Chondrocyte (in vitro differentiated cells): ENCODE measurements around the gene R3HDM4. TPM values are rescaled to one million over a fixed set of nuclear protein-coding genes. Genes with fewer than 3 reads are reported as not detected.
A peak's percentile ranks its signal among the peaks of the same experiment; 100 is the strongest.

Experiments
- DNase-seq: peaks from one replicate; pipeline ENCODE4 v3.0.0; 2021; ENCODE audit warnings: mixed read lengths, low spot score
- H3K27ac Mint-ChIP-seq: one replicate; pipeline ENCODE4 v1.8.0; 2021; ENCODE audit warnings: mild to moderate bottlenecking, moderate library complexity, mixed read lengths; ENCODE audit not compliant: unreplicated experiment
- H3K27me3 Mint-ChIP-seq: 2 replicates; pipeline ENCODE4 v1.8.0; 2021; ENCODE audit warnings: low read depth, mixed read lengths
- H3K36me3 Mint-ChIP-seq: 2 replicates; pipeline ENCODE4 v1.8.0; 2021; ENCODE audit warnings: low read depth, mixed read lengths
- H3K4me1 Mint-ChIP-seq: 2 replicates; pipeline ENCODE4 v1.8.0; 2021; ENCODE audit warnings: low read depth, mild to moderate bottlenecking, mixed read lengths
- H3K4me3 Mint-ChIP-seq: one replicate; pipeline ENCODE4 v1.8.0; 2021; ENCODE audit warnings: mild to moderate bottlenecking, moderate library complexity, mixed read lengths; ENCODE audit not compliant: unreplicated experiment
- H3K9me3 Mint-ChIP-seq: 2 replicates; pipeline ENCODE4 v1.8.0; 2021; ENCODE audit warnings: low read depth, mixed read lengths
- CTCF ChIP-seq: fragments of 200-600 bp; sonication (generic); IDR thresholded peaks from 2 replicates; pipeline ENCODE4 v1.5.0; 2021; ENCODE audit warnings: antibody characterized with exemption, mild to moderate bottlenecking, moderate library complexity
- total RNA-seq: library from RNA; stranded (reverse); gene quantifications from 3 replicates; pipeline ENCODE4 v1.2.1, GENCODE V29; 2021

Gene R3HDM4
- total RNA-seq, 1 donor from 2014 or later = 48.4 TPM

GRCh38 chr19:876780-877314 is 36.2 kb downstream of the R3HDM4 start:
- no peak overlapping the region for H3K4me3 Mint-ChIP-seq
- H3K27me3 Mint-ChIP-seq = no peaks in the 10 kb centered on the region
- peaks cover 10% of the 10 kb centered on the region for H3K36me3 Mint-ChIP-seq
- H3K4me1 Mint-ChIP-seq = peaks cover 7% of the 10 kb centered on the region
- TF ChIP-seq CTCF = no peak
- no peak for DNase-seq
- no peak overlapping the region for H3K27ac Mint-ChIP-seq
- H3K9me3 Mint-ChIP-seq = no peaks in the 10 kb centered on the region

- H3K4me3 Mint-ChIP-seq = no peak overlapping the region
- no peak overlapping the region for H3K27ac Mint-ChIP-seq
- no peaks in the 10 kb centered on the region for H3K9me3 Mint-ChIP-seq
- no peak for DNase-seq
- no peaks in the 10 kb centered on the region for H3K27me3 Mint-ChIP-seq
- no peak for TF ChIP-seq CTCF
- peaks cover 10% of the 10 kb centered on the region for H3K36me3 Mint-ChIP-seq
- H3K4me1 Mint-ChIP-seq = peaks cover 11% of the 10 kb centered on the region
Observed at GRCh38 chr19:876089-876488, 36.9 kb downstream of the R3HDM4 start.

DNA sequence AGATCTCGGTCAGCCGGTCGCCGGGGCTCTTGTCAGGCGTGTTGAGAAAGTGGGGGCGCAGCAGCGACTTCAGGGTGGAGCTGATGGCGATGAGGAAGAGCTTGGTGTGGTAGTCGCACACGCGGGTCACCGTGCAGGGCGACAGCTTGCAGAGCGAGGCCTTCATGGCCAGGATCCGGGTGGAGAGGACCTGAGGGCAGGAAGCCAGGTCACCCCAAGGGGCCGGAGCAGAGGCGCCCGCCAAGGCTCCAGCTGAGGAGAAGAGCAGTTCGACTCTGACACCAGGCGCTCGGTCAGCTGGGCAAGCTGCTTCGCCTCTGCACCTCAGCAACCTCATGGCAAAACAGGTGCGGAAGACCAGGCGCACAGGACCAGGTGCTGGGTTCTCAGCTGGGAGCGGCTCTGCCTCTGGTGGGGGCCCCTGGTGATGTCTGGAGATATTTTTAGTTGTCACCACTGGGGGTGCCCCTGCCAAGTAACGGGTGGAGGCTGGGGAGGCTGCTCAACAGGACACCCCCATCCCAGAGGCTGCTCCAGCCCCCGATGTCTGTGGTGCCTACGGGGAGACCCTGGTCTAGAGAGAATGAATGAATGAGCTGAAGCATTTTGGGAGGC is 37.6 kb downstream of the R3HDM4 start:
- no peaks in the 10 kb centered on the region for H3K27me3 Mint-ChIP-seq
- H3K9me3 Mint-ChIP-seq = no peaks in the 10 kb centered on the region
- peaks cover 16% of the 10 kb centered on the region for H3K4me1 Mint-ChIP-seq
- peaks cover 8% of the 10 kb centered on the region for H3K36me3 Mint-ChIP-seq
- DNase-seq = no peak
- no peak overlapping the region for H3K27ac Mint-ChIP-seq
- TF ChIP-seq CTCF = no peak
- H3K4me3 Mint-ChIP-seq = no peak overlapping the region

- H3K9me3 Mint-ChIP-seq = no peaks in the 10 kb centered on the region
- H3K27ac Mint-ChIP-seq = no peak overlapping the region
- H3K4me3 Mint-ChIP-seq = no peak overlapping the region
- H3K36me3 Mint-ChIP-seq = peaks cover 7% of the 10 kb centered on the region
- peak; percentile 93 for DNase-seq
- no peak for TF ChIP-seq CTCF
- no peaks in the 10 kb centered on the region for H3K27me3 Mint-ChIP-seq
- H3K4me1 Mint-ChIP-seq = peaks cover 32% of the 10 kb centered on the region
Observed at GRCh38 chr19:873561-874041, 39.4 kb downstream of the R3HDM4 start.

DNA sequence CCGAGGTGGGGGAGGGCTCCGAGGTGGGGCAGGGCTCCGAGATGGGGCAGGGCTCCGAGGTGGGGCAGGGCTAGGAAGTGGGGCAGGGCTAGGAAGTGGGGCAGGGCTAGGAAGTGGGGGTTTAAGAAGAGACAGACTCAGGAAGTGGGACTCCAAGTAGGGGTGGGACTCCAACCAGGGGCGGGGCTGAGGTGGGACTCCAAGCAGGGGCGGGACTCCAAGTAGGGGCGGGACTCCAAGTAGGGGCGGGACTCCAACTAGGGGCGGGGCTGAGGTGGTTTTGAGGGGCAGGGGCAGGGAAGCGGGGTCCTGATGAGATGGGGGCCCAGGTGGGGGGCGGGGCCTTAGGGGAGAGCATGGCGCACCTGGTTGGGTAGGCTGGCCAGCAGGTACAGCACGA is 39.9 kb downstream of the R3HDM4 start:
- no peak overlapping the region for H3K27ac Mint-ChIP-seq
- H3K9me3 Mint-ChIP-seq = no peaks in the 10 kb centered on the region
- no peak for DNase-seq
- H3K27me3 Mint-ChIP-seq = no peaks in the 10 kb centered on the region
- peaks cover 35% of the 10 kb centered on the region for H3K4me1 Mint-ChIP-seq
- peaks cover 7% of the 10 kb centered on the region for H3K36me3 Mint-ChIP-seq
- TF ChIP-seq CTCF = no peak
- no peak overlapping the region for H3K4me3 Mint-ChIP-seq
